GM19452 (cell line): ENCODE data around the gene HFM1.
"Not testable (repeated sequence)": the region's sequence is repeated elsewhere in the genome, so short reads cannot be mapped to it uniquely, and the experiment has no call there.

Experiments
- ATAC-seq: cut with Tn5 transposase; IDR thresholded peaks from one replicate; pipeline ENCODE4 v1.9.1; 2021; ENCODE audit not compliant: unreplicated experiment

Gene HFM1, protein sequence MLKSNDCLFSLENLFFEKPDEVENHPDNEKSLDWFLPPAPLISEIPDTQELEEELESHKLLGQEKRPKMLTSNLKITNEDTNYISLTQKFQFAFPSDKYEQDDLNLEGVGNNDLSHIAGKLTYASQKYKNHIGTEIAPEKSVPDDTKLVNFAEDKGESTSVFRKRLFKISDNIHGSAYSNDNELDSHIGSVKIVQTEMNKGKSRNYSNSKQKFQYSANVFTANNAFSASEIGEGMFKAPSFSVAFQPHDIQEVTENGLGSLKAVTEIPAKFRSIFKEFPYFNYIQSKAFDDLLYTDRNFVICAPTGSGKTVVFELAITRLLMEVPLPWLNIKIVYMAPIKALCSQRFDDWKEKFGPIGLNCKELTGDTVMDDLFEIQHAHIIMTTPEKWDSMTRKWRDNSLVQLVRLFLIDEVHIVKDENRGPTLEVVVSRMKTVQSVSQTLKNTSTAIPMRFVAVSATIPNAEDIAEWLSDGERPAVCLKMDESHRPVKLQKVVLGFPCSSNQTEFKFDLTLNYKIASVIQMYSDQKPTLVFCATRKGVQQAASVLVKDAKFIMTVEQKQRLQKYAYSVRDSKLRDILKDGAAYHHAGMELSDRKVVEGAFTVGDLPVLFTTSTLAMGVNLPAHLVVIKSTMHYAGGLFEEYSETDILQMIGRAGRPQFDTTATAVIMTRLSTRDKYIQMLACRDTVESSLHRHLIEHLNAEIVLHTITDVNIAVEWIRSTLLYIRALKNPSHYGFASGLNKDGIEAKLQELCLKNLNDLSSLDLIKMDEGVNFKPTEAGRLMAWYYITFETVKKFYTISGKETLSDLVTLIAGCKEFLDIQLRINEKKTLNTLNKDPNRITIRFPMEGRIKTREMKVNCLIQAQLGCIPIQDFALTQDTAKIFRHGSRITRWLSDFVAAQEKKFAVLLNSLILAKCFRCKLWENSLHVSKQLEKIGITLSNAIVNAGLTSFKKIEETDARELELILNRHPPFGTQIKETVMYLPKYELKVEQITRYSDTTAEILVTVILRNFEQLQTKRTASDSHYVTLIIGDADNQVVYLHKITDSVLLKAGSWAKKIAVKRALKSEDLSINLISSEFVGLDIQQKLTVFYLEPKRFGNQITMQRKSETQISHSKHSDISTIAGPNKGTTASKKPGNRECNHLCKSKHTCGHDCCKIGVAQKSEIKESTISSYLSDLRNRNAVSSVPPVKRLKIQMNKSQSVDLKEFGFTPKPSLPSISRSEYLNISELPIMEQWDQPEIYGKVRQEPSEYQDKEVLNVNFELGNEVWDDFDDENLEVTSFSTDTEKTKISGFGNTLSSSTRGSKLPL (N-terminal part only)

DNA sequence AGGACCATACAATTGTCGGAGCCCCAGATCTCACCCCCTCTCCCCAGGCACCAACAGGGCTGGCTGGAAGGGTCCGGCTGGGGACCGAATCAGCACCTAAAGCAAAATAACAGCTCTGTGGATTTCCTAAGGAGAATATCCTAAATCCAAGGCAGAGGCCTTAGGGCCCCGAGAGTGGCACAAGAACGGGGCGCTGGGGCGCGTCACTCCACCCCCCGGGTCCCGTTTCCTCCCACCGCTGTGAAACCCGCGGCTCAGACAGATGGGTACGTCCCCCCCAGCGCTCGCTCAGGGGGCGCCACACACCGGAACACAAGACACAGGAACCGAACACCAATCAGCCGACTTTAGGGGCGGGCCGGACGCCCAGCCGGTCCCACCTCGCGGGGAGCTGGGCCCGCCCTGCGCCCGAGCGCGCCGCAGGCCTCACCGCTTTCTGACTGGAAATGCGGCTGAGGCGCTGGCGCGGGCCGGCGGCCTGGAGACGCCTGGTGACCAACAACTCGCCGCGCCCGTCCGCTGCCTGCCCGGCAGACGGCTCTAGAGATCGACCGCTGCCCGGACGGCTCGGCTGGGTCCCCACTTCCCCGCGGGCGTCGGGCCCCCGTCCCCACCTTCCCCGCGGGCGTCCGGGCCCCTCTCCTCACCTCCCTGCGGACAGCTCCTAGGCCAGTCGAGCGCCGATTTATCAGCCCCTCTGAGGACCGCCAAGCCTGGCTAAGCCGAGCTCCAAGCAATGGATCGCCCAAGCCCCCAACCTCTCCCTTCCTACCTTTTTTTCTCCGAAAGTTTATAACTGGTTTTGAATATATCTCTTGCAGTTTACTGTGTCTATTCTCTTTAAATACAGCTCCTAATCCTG is at the start of gene HFM1:
HFM1 (minus strand) TSS at position 687 of the 862 bp plus-strand sequence. CDS start 3,755 bp downstream, outside the sequence.
- peak; percentile 82 for ATAC-seq

DNA sequence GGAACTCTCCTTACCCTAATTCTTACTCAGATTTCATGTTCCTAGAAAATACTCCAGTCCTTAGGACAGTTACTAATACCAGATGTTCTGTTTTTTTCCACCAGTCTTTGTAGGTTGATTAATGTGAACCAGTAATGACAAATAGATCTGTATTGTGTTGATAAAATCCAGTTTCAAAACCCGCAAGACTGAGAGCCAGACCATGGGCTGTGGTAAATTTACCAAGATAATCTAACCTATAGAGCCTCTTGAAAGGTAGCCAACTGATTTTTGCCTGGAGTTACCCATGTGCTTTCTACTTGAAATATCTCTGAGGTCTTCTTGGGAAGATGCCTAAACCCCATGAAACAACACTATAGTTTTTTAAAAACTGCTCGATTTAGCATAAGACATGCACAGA is 49.5 kb upstream of the HFM1 start:
- ATAC-seq: no peak

DNA sequence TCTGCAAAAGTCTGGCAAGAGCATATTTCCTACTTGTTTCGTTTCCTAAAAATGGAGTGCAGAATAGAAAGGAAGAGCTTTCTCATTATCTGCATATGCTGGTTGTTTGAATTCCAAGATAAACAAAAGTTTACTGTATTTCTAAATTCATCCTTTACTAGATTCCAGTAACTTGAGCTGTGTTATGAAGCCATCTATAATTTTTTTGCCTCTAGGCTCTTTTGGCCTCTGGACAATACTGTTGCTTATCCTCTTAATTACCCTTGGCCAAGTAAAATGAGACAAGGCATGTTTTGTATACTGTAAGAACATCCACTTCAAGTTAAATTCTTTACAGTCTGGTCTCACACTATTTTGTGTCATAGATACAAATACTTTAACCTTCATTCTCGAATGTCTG is 45.6 kb upstream of the HFM1 start:
- no peak for ATAC-seq

DNA sequence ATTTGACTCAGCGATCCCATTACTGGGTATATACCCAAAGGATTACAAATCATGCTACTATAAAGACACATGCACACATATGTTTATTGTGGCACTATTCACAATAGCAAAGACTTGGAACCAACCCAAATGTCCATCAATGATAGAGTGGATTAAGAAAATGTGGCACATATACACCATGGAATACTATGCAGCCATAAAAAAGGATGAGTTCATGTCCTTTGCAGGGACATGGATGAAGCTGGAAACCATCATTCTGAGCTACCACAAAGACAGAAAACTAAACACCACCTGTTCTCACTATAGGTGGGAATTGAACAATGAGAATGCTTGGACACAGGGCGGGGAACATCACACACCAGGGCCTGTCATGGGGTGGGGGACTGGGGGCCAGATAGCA is 43.1 kb upstream of the HFM1 start:
- ATAC-seq: not testable (repeated sequence)

DNA sequence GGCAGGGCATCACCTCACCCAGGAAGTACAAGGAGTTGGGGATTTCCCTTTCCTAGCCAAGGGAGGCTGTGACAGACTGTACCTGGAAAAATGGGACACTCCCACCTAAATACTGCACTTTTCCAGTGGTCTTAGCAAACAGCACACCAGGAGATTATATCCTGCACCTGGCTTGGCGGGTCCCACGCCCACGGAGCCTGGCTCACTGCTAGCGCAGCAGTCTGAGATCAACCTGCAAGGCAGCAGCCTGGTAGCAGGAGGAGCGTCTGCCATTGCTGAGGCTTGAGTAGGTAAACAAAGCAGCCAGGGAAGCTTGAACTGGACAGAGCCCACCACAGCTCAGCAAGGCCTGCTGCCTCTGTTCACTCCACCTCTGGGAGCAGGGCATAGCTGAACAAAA is 37.3 kb upstream of the HFM1 start:
- not testable (repeated sequence) for ATAC-seq

DNA sequence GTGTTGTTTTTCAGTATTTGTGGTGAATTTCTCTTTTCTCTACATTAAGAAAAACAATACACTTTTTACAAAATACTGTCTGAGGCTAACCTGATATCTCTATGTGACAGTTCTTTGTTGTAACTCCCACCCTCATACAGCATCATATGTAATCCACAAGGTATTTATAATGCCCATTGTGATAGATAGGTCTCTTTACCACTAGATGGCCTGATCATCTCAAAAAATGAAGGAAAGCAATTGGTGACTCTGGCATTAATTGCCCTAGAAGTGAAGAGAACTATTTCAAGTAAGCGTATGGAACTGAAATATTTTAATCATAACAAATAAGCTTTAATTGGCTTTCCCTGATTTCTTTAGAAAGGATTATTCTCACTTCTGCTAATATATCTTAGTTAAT is 36.2 kb upstream of the HFM1 start:
- ATAC-seq: no peak

DNA sequence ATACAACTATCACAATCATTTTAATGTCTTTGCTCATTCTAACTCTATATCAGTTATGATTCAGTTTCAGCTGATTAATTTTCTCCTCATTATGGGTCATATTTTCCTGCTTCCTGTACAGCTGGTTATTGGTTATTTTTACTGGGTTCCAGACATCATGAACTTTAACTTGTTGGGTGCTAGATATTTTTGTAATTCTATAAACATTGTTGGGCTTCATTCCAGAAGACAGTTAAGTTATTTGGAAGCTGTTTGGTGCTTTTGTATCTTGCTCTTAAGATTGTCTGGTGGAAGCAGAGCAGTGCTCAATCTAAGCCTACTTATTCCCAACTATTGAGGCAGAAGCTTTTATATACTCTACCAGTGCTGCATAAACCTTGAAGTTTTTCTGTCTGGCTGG is 34.4 kb upstream of the HFM1 start:
- no peak for ATAC-seq

DNA sequence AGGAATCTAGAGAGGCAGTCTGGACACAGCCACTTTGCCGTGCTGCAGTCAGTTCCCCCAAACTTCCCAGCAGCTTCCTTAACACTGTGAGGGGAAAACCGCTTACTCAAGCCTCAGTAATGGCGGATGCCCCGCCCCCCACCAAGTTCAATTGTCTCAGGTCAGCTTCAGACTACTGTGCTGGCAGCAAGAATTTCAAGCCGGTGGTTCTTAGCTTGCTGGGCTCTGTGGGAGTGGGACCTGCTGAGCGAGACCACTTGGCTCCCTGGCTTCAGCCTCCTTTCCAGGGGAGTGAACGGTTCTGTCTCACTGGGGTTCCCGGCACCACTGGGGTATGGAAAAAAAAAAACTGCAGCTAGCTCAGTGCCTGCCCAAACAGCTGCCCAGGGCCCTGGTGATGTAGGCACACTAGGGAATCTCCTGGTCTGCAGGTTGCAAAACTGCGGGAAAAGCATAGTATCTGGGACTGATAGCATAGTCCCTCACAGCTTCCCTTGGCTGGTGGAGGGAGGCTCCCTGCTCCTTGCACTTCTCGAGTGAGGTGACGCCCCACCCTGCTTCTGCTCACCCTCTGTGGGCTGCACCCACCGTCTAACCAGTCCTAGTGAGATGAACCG is 23.7 kb upstream of the HFM1 start:
- no peak for ATAC-seq

DNA sequence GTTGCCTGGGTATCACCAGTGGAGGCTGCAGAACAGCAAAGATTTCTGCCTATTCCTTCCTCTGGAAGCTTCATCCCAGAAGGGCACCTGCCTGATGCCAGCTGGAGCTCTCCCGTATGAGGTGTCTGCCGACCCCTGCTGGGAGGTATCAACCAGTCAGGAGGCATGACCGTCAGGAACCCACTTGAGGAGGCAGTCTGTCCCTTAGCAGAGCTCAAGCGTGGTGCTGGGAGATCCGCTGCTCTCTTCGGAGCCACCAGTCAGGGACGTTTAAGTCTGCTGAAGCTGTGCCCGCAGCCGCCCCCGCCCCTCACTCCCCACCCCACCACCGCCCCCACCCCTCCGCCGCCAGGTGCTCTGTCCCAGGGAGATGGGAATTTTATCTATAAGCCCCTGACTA is 23.1 kb upstream of the HFM1 start:
- ATAC-seq: no peak

DNA sequence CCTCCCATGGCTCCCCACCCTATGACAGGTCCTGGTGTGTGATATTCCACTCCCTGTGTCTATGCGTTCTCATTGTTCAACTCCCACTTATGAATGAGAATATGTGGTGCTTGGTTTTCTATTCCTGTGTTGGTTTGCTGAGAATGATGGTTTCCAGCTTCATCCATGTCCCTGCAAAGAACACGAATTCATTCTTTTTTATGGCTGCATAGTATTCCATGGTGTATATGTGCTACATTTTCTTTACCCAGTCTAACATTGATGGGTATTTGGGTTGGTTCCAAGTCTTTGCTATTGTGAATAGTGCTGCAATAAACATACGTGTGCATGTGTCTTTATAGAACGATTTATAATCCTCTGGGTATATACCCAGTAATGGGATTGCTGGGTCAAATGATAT is 17.9 kb upstream of the HFM1 start:
- not testable (repeated sequence) for ATAC-seq

DNA sequence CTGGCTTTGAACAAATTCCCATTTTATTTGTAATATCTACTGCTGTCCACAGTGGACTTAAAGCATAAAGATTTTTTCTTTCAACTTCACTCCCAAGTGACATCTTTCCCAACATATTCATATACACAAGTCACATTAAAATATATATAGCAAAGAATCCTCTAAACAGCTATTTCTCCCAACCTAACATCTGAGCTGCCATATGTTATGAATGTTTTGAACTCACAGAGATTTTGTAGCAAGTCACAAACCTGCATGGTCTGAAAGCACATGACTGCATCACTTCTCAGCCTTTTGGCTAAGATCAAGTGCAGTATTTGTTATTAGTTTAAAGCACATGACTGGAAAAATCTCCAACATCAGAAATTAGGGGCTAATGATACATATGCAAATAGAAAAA is 7.7 kb upstream of the HFM1 start:
- ATAC-seq: no peak

DNA sequence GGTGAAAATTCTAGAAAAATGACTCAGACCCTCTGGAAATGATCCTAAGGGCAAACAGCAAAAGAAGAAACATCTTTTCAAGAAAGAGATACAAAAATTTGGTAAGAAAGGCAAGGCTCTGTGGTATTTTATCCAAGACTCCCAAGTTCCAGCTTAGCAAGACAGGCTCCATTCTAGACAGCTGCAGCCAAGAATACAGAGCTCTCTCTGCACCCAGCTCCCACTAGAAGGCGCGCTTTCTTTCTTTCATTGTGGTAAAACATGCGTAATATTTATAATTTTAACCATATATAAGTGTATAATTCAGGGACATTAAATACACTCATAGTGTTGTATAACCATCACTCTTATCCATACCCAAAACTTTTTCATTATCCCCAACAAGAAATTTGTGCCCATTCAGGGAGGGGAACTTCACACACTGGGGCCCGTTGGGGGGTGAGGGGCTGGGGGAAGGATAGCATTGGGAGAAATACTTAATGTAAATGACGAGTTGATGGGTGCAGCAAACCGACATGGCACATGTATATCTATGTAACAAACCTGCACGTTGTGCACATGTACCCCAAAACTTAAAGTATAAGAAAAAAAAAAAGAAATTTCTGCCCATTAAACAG is 2.2 kb upstream of the HFM1 start:
- no peak for ATAC-seq

DNA sequence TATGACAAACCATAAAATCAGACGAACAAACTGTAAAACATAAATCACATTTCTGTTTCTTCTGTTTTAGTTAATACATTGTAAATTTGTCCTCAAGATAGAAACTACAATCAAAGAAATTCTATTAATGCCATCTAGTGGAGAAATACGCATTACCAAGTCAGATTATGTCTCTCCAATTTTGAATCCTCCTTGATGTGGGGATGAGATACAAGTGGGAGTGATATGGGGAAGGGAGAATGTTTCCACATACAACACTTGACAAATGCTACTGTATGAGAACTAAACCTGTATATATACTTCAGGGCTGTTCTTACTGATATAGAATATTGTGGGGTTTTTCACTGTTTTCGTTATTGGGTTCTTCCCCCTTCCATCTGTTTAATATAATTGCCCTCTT is 2.6 kb downstream of the HFM1 start:
- no peak for ATAC-seq

DNA sequence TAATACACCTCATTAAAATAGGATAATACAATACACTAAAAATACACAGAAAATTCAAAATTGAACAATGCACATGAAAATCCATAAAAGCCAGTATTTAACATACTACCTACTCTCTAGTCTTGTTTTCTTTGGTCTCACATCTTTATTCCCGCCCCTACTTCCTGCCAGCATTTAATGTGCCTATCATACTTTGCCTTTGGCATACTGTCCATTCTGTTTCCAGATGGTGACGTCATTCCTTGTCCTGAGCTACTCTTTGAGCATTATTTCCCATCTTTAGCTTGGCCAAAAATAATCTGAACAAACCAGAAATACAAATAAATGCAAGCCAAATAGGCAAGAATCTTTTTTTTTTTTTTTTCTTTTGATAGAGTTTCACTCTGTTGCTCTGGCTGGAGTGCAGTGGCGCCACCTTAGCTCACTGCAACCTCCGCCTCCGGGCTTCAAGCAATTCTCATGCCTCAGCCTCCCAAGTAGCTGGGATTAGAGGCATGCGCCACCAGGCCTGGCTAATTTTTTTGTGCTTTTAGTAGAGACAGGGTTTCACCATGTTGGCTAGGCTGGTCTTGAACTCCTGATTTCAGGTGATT is 4.4 kb downstream of the HFM1 start:
- ATAC-seq: no peak

DNA sequence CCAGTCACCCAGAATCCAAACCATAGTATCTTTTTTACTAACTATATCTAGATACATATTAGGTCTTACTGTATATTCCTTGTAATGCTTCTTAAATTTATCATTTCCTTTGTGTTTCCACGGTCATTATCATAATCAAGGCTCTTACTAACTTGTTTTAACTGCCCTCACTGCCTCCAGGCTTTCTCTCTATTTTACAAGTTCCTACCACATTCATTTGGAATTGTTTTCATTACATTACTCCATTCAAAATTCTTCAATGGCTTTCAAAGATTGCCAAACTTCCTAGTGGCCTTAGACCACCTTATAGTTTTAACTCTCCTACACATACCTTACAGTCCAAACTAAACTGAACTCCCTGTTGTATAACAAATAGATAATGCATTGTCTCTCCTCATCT is 6.3 kb downstream of the HFM1 start:
- ATAC-seq: no peak

DNA sequence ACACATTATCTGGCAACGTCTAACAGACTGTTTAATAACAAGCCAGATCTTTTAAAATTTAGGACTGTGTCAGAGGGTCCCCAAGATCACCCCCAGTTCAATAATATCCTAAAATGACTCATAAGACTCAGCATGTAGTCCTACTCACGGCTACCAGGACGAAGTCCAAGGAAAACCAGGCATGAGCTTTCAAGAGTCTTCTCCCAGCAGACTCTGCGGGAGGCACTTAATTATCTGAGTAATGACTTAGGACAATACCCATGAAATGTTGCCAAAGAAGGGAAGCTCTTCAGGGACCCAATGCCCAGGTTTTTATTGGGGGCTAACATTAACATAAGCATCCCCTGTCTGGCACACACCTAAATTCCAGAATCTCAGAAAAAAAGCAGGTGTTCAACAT is 7.0 kb downstream of the HFM1 start:
- ATAC-seq: no peak

DNA sequence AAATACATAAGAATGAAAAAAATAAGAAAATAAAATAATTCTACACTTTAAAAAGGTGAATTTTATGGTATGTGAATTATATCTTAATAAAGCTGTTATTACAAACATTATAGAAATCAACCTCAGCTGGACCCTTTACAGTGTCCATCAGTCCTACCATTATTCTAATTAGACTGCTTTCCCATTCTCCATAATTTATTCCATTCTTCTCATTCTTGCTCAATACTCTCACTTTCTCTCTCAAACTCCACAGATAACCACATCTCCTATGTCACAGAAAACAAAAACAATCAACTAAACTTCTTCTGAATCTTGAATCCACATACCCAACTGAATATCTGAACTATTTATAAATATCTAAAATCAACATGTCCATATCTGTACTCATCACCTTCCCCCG is 11.6 kb downstream of the HFM1 start:
- no peak for ATAC-seq

DNA sequence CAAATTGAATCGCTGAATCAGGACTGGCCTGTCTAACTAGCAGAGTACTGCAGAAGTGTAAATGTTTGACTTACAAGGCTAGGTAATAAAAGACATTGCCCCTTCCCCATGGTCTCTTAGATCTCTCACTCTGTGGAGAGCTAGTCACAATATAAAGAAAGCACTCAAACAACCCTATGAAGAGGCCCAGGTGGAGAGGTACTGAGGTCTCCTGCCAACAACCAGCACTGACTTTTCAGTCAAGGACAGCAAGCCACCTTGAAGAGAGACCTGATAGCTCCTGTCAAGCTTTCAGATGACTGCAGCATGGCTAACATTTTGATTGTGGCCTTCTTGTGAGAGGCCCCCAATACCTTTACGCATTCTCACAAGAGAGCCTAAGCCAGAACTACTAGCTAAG is 18.5 kb downstream of the HFM1 start:
- ATAC-seq: no peak

DNA sequence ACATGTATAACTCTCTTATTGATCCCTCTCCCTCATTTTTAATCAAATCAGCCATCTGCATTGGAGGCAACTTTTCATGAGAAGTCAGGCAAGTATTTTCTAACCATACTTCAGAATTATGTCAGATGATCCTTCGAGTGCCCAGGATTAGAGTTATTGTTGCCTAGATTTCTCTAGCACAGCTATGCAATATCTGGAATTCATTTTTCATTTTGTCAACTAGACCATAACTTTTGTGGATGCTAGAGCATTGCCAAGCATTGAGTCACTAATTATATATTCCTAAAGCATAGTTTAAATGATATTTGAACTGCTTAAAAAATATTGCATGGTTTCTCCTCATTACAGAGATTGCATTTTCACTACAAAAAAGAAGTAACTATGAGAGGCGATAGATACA is 21.2 kb downstream of the HFM1 start:
- ATAC-seq: no peak
